ENCODE results near the gene TRIM8. TPM values are rescaled to one million over a fixed set of nuclear protein-coding genes. Genes with fewer than 3 reads are reported as not detected.

The TRIM8 gene
- total RNA-seq, 1 experiment from 2014 or later = 36.3 TPM

GRCh38 chr10:102679596-102679995, 35.3 kb downstream of the TRIM8 start (continued):
- TF ChIP-seq ZNF423 (CRISPR knock-in tag; IDR thresholded peaks at IDR 0.05) (no peak), PRRX2 (CRISPR knock-in tag; IDR thresholded peaks at IDR 0.05) (no peak), CBFB (CRISPR knock-in tag; IDR thresholded peaks at IDR 0.05; ENCODE audit: low read depth) (no peak), CREB1 (CRISPR knock-in tag; IDR thresholded peaks at IDR 0.05) (no peak), TCF7 (CRISPR knock-in tag; IDR thresholded peaks at IDR 0.05; ENCODE audit: low read depth) (no peak), SP1 (CRISPR knock-in tag; conservative IDR thresholded peaks at IDR 0.05) (no peak), ZNF138 (CRISPR knock-in tag; conservative IDR thresholded peaks at IDR 0.05) (no peak), OVOL2 (CRISPR knock-in tag; IDR thresholded peaks at IDR 0.05; ENCODE audit: borderline replicate concordance) (no peak), USF1 (CRISPR knock-in tag; IDR thresholded peaks at IDR 0.05) (no peak)
- TF ChIP-seq, protein P1, sequence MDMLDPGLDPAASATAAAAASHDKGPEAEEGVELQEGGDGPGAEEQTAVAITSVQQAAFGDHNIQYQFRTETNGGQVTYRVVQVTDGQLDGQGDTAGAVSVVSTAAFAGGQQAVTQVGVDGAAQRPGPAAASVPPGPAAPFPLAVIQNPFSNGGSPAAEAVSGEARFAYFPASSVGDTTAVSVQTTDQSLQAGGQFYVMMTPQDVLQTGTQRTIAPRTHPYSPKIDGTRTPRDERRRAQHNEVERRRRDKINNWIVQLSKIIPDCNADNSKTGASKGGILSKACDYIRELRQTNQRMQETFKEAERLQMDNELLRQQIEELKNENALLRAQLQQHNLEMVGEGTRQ (CRISPR knock-in tag; IDR thresholded peaks at IDR 0.05) = no peak
- TF ChIP-seq, protein P2, sequence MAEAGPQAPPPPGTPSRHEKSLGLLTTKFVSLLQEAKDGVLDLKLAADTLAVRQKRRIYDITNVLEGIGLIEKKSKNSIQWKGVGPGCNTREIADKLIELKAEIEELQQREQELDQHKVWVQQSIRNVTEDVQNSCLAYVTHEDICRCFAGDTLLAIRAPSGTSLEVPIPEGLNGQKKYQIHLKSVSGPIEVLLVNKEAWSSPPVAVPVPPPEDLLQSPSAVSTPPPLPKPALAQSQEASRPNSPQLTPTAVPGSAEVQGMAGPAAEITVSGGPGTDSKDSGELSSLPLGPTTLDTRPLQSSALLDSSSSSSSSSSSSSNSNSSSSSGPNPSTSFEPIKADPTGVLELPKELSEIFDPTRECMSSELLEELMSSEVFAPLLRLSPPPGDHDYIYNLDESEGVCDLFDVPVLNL (CRISPR knock-in tag; IDR thresholded peaks at IDR 0.05; ENCODE audit: borderline replicate concordance, low read depth) = no peak

GRCh38 chr10:102681696-102682095, 37.4 kb downstream of the TRIM8 start:
- H3K27ac Mint-ChIP-seq = no peak overlapping the region
- no peaks in the 10 kb centered on the region for H3K27me3 Mint-ChIP-seq (ENCODE audit: low read depth)
- H3K4me3 Mint-ChIP-seq = no peak overlapping the region
- DNase-seq (ENCODE audit: low spot score) = no peak
- peaks cover 33% of the 10 kb centered on the region for H3K4me1 Mint-ChIP-seq
- TF ChIP-seq ZNF263 (CRISPR knock-in tag; IDR thresholded peaks at IDR 0.05; ENCODE audit: low read depth) = no peak
- POLR2A ChIA-PET = no interaction called here
- peaks cover 31% of the 10 kb centered on the region for H3K36me3 Mint-ChIP-seq
- no peak for ATAC-seq
- CTCF ChIA-PET = no interaction called here
- no peaks in the 10 kb centered on the region for H3K9me3 Mint-ChIP-seq

GRCh38 chr10:102682416-102682815, 38.1 kb downstream of the TRIM8 start:
- ATAC-seq (no peak), DNase-seq (ENCODE audit: low spot score) (no peak)
- ChIA-PET POLR2A (interaction anchor here (1.3 kb wide), 1 partner anchor 38 kb away, joined by 3 read pairs; the partner anchor contains the start of gene TRIM8), CTCF (interaction anchor here (0.6 to 1.5 kb wide), 3 partner anchors 35 to 242 kb away, joined by 3 to 4 read pairs (median 3); no protein-coding TSS in a partner anchor)
- H3K4me3 Mint-ChIP-seq = no peak overlapping the region
- TF ChIP-seq, protein P3, sequence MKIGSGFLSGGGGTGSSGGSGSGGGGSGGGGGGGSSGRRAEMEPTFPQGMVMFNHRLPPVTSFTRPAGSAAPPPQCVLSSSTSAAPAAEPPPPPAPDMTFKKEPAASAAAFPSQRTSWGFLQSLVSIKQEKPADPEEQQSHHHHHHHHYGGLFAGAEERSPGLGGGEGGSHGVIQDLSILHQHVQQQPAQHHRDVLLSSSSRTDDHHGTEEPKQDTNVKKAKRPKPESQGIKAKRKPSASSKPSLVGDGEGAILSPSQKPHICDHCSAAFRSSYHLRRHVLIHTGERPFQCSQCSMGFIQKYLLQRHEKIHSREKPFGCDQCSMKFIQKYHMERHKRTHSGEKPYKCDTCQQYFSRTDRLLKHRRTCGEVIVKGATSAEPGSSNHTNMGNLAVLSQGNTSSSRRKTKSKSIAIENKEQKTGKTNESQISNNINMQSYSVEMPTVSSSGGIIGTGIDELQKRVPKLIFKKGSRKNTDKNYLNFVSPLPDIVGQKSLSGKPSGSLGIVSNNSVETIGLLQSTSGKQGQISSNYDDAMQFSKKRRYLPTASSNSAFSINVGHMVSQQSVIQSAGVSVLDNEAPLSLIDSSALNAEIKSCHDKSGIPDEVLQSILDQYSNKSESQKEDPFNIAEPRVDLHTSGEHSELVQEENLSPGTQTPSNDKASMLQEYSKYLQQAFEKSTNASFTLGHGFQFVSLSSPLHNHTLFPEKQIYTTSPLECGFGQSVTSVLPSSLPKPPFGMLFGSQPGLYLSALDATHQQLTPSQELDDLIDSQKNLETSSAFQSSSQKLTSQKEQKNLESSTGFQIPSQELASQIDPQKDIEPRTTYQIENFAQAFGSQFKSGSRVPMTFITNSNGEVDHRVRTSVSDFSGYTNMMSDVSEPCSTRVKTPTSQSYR (CRISPR knock-in tag; IDR thresholded peaks at IDR 0.05) = no peak
- TF ChIP-seq, protein P2 (CRISPR knock-in tag; IDR thresholded peaks at IDR 0.05; ENCODE audit: borderline replicate concordance, low read depth) = no peak
- TF ChIP-seq, protein P4, sequence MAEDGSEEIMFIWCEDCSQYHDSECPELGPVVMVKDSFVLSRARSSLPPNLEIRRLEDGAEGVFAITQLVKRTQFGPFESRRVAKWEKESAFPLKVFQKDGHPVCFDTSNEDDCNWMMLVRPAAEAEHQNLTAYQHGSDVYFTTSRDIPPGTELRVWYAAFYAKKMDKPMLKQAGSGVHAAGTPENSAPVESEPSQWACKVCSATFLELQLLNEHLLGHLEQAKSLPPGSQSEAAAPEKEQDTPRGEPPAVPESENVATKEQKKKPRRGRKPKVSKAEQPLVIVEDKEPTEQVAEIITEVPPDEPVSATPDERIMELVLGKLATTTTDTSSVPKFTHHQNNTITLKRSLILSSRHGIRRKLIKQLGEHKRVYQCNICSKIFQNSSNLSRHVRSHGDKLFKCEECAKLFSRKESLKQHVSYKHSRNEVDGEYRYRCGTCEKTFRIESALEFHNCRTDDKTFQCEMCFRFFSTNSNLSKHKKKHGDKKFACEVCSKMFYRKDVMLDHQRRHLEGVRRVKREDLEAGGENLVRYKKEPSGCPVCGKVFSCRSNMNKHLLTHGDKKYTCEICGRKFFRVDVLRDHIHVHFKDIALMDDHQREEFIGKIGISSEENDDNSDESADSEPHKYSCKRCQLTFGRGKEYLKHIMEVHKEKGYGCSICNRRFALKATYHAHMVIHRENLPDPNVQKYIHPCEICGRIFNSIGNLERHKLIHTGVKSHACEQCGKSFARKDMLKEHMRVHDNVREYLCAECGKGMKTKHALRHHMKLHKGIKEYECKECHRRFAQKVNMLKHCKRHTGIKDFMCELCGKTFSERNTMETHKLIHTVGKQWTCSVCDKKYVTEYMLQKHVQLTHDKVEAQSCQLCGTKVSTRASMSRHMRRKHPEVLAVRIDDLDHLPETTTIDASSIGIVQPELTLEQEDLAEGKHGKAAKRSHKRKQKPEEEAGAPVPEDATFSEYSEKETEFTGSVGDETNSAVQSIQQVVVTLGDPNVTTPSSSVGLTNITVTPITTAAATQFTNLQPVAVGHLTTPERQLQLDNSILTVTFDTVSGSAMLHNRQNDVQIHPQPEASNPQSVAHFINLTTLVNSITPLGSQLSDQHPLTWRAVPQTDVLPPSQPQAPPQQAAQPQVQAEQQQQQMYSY (CRISPR knock-in tag; IDR thresholded peaks at IDR 0.05) = peak; percentile 37
- H3K4me1 Mint-ChIP-seq = peaks cover 26% of the 10 kb centered on the region
- H3K27me3 Mint-ChIP-seq (ENCODE audit: low read depth) = no peaks in the 10 kb centered on the region
- no peak overlapping the region for H3K27ac Mint-ChIP-seq
- H3K36me3 Mint-ChIP-seq = peaks cover 31% of the 10 kb centered on the region
- no peaks in the 10 kb centered on the region for H3K9me3 Mint-ChIP-seq

Measured in WTC11 (cell line).